Kidney (tissue), 14 donors: Measurements from ENCODE around the gene HSPA1A. TPM values are rescaled to one million over a fixed set of nuclear protein-coding genes. Genes with fewer than 3 reads are reported as not detected.

Experiments used
- DNase-seq, 5 donors: peaks; one replicate each; pipeline ENCODE4 v3.0.0-alpha.2; 2013 to 2020
- FAIRE-seq: peaks from 2 replicates; lab custom pipeline; 2012; peaks lifted over from hg19 to GRCh38; lab: Jason Lieb, UNC
- H3K27ac ChIP-seq, 2 donors: one replicate each; pipeline ENCODE4 v1.7.0; 2013; ENCODE audit warnings: low read depth in 2 of 2, low read length in 2 of 2, inconsistent platforms in 1 of 2
- H3K27me3 ChIP-seq: one replicate; pipeline ENCODE4 v1.7.1; 2013; ENCODE audit warnings: low read length, inconsistent platforms; ENCODE audit not compliant: control insufficient read depth, insufficient read depth
- H3K36me3 ChIP-seq, 3 donors: one replicate each; pipeline versions ENCODE4 v1.7.0 to v1.7.1; 2013; ENCODE audit warnings: low read length in 3 of 3, control low read depth in 1 of 3, inconsistent platforms in 1 of 3; ENCODE audit not compliant: insufficient read depth in 3 of 3, control insufficient read depth in 2 of 3
- H3K4me1 ChIP-seq, 3 donors: one replicate each; pipeline versions ENCODE4 v1.7.0 to v1.7.1; 2013; ENCODE audit warnings: low read length in 3 of 3, inconsistent platforms in 1 of 3, low read depth in 1 of 3; ENCODE audit not compliant: control insufficient read depth in 2 of 3, insufficient read depth in 2 of 3
- H3K4me3 ChIP-seq, 3 donors: one replicate each; pipeline versions ENCODE4 v1.7.0 to v1.8.1; 2013; ENCODE audit warnings: low read length in 3 of 3, control low read depth in 1 of 3, inconsistent platforms in 1 of 3
- H3K9ac ChIP-seq, 3 donors: one replicate each; pipeline versions ENCODE4 v1.7.0 to v1.7.1; 2013; ENCODE audit warnings: low read length in 3 of 3, control low read depth in 1 of 3, inconsistent platforms in 1 of 3
- H3K9me3 ChIP-seq, 3 donors: one replicate each; pipeline versions ENCODE4 v1.7.0 to v1.7.1; 2013; ENCODE audit warnings: low read length in 3 of 3, control low read depth in 1 of 3, inconsistent platforms in 1 of 3; ENCODE audit not compliant: control insufficient read depth in 2 of 3, insufficient read depth in 1 of 3
- CTCF ChIP-seq: IDR thresholded peaks from 3 replicates; pipeline ENCODE4 v1.5.1; 2012; ENCODE audit warnings: mild to moderate bottlenecking, moderate library complexity, borderline replicate concordance; ENCODE audit not compliant: insufficient read depth; ENCODE audit errors: extremely low read depth
- intact Hi-C: fragments of 100-400 bp; cut with DNase I; formaldehyde crosslinking; loops from one replicate; pipeline ENCODE4 v1.11.1; 2022
- polyA plus RNA-seq: library from polyadenylated mRNA; stranded (reverse); fragments of 350-450 nt; fragmentation: Illumina TruSeq; extraction: RNeasy Lipid Tissue Mini Kit (QIAGEN cat#74804); gene quantifications from one replicate; pipeline ENCODE4 v1.2.3, GENCODE V29; 2014; ENCODE audit warnings: low read depth, low replicate concordance; ENCODE audit not compliant: insufficient read depth
- total RNA-seq: library from RNA; stranded (reverse); fragmentation: NEBNext Ultra II Directional; extraction: Animal tissue kit (Norgen Biotek cat#: 25700); gene quantifications from one replicate; pipeline ENCODE4 v1.2.1, GENCODE V29; 2021
- donor health status: control.
- donor health status: control.
- donor health status: control.
- donor health status: control.
- donor health status: control.
- donor health status: DM: yes; HTN: yes; CAD: no.
- donor health status: Normal renal cell carcinoma (clear cell type).

Gene HSPA1A
- total and polyA plus RNA-seq, 2 donors from 2014 or later: 133 to 209 TPM

GRCh38 chr6:31829633-31830283 lies 14.4 kb downstream of the HSPA1A start:
- Histone ChIP-seq H3K9me3 (no peaks in the 10 kb centered on the region), H3K27me3 (no peaks in the 10 kb centered on the region), H3K4me3 (peak overlapping the region; percentile 84 to 96 (median 94)), H3K4me1 (peaks cover 5 to 12% (median 5%) of the 10 kb centered on the region in 3 donors), H3K9ac (peak overlapping the region; percentile 80 to 100 (median 83)), H3K27ac (peak overlapping the region; percentile 89 to 94), H3K36me3 (no peaks in the 10 kb centered on the region)
- FAIRE-seq (peak; percentile 50), DNase-seq (peak in 3 of 5 donors; percentile 74 to 87 (median 83))
- peak; percentile 13 for TF ChIP-seq CTCF
- intact Hi-C loops: no loop called here

DNA sequence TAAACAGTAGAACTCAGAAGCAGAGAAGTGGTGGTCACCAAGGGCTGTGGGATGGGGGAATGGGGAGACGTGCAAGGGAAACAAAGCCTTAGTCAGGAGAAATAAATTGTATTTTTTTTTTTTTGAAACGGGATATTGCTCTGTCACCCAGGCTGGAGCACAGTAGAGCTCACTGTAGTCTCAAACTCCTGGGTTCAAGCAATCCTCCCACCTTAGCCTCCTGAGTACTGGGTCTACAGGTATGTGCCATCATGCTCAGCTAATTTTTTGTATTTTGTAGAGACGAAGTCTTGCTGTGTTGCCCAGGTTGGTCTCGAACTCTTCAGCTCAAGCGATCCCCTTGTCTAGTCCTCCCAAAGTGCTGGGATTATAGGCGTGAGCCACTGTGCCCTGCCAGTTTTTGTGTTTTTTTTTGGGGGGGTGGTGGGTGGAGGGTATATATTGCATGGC lies 15.6 kb downstream of the HSPA1A start:
- no peak for TF ChIP-seq CTCF
- Histone ChIP-seq H3K4me3 (peak overlapping the region; percentile 82 to 96 (median 84)), H3K9me3 (no peaks in the 10 kb centered on the region), H3K36me3 (no peaks in the 10 kb centered on the region), H3K27ac (peak overlapping the region; percentile 89 to 94), H3K27me3 (no peaks in the 10 kb centered on the region), H3K4me1 (peaks cover 5 to 6% (median 6%) of the 10 kb centered on the region in 3 donors), H3K9ac (peak overlapping the region; percentile 80 to 93 (median 83))
- FAIRE-seq: no peak
- intact Hi-C loops: no loop called here
- DNase-seq: no peak

DNA sequence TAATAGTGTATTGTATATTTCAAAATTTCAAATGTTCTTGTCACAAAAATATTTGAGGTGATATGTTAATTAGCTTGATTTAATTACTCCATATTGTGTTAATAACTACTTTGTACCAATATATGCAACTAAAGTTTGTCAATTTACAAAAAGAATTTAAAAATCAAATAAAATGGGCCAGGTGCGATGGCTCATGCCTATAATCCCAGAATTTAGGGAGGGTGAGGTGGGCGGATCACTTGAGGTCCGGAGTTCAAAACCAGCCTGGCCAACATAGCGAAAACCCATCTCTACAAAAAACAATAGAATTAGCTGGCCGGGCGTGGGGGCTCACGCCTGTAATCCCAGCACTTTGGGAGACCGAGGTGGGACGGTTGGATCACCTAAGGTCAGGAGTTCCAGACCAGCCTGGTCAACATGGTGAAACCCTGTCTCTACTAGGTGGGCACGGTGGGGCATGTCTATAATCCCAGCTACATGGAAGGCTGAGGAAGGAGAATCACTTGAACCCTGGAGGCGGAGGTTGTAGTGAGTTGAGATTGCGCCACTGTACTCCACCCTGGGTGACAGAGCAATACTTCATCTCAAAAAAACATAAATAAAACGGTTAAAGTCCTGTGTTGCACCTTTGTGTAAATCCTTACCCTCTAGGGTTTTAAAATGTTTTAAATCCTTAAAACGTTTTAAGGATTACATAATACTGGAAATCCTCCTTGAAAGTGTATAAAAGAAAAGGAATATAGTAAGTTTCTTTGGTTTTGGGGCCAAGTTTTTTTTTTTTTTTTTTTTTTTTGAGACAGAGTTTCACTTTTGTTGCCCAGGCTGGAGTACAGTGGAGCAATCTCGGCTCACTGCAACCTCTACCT lies 16.2 kb downstream of the HSPA1A start:
- peak in 1 of 5 donors; percentile 47 for DNase-seq
- Histone ChIP-seq H3K4me3 (peak overlapping the region in 2 of 3 donors; percentile 82 to 84), H3K4me1 (peaks cover 1 to 12% (median 8%) of the 10 kb centered on the region in 3 donors), H3K36me3 (no peaks in the 10 kb centered on the region), H3K27ac (peak overlapping the region; percentile 51 to 94), H3K27me3 (no peaks in the 10 kb centered on the region), H3K9ac (peak overlapping the region in 1 of 3 donors; percentile 80), H3K9me3 (no peaks in the 10 kb centered on the region)
- TF ChIP-seq CTCF: no peak
- intact Hi-C loops: no loop called here
- FAIRE-seq: no peak
